8988T (cell line): ENCODE data around the gene PAPSS2.
"Not testable (repeated sequence)": the region's sequence is repeated elsewhere in the genome, so short reads cannot be mapped to it uniquely, and the experiment has no call there.

Source experiments
- DNase-seq: peaks from one replicate; pipeline ENCODE4 v3.0.0; 2011

Gene PAPSS2

GRCh38 chr10:87643920-87644319 lies 15.8 kb upstream of the PAPSS2 start:
- no peak for DNase-seq

GRCh38 chr10:87644500-87644899 lies 15.2 kb upstream of the PAPSS2 start:
- not testable (repeated sequence) for DNase-seq

GRCh38 chr10:87646192-87646909 lies 13.3 kb upstream of the PAPSS2 start:
- no peak for DNase-seq

GRCh38 chr10:87646935-87647334 lies 12.7 kb upstream of the PAPSS2 start:
- no peak for DNase-seq

GRCh38 chr10:87650838-87651589 lies 8.7 kb upstream of the PAPSS2 start:
- no peak for DNase-seq

GRCh38 chr10:87651801-87652200 lies 7.9 kb upstream of the PAPSS2 start:
- DNase-seq: no peak

- no peak for DNase-seq
These were observed 7.4 kb upstream of the PAPSS2 start for GRCh38 chr10:87652261-87652660.

GRCh38 chr10:87654212-87654611 lies 5.5 kb upstream of the PAPSS2 start:
- DNase-seq: no peak

- no peak for DNase-seq
These were observed 3.1 kb upstream of the PAPSS2 start for GRCh38 chr10:87656431-87657072.

GRCh38 chr10:87657371-87657770 lies 2.3 kb upstream of the PAPSS2 start:
- no peak for DNase-seq

- no peak for DNase-seq
These were observed 1.3 kb upstream of the PAPSS2 start for GRCh38 chr10:87658321-87658795.

GRCh38 chr10:87658858-87659555 lies 671 bp upstream of the PAPSS2 start:
- no peak for DNase-seq

- DNase-seq: no peak
These were observed 931 bp downstream of the PAPSS2 start for GRCh38 chr10:87660484-87661133.

GRCh38 chr10:87661861-87662785 lies 2.4 kb downstream of the PAPSS2 start:
- no peak for DNase-seq

GRCh38 chr10:87664276-87664701 lies 4.6 kb downstream of the PAPSS2 start:
- no peak for DNase-seq

- DNase-seq: no peak
These were observed 7.8 kb downstream of the PAPSS2 start for GRCh38 chr10:87667493-87667892.

GRCh38 chr10:87668324-87669074 lies 8.8 kb downstream of the PAPSS2 start:
- DNase-seq: no peak

- no peak for DNase-seq
These were observed 10.1 kb downstream of the PAPSS2 start for GRCh38 chr10:87669752-87670151.

- no peak for DNase-seq
These were observed 10.9 kb downstream of the PAPSS2 start for GRCh38 chr10:87670586-87670985.

- DNase-seq: no peak
These were observed 11.6 kb downstream of the PAPSS2 start for GRCh38 chr10:87671139-87671815.
